MM.1S (cell line): ENCODE measurements around the gene SDCBP2.

Experiments used
- CTCF ChIP-seq: fragments of 300-600 bp; sonication (generic); IDR thresholded peaks from 2 replicates; pipeline ENCODE4 v1.5.1; 2016; ENCODE audit warnings: antibody characterized with exemption, low read length, mixed read lengths
- EZH2 ChIP-seq: fragments of 300-600 bp; sonication (generic); optimal IDR thresholded peaks from 2 replicates; pipeline ENCODE3; 2017; ENCODE audit warnings: low read depth, mild to moderate bottlenecking, antibody characterized with exemption, low read length, mixed read lengths

GRCh38 chr20:1331101-1331500 is 2.2 kb upstream of the SDCBP2 start:
- TF ChIP-seq CTCF, result no peak
- no peak for TF ChIP-seq EZH2
